A673 (cell line): Measurements from ENCODE around the gene DSTN. TPM values are rescaled to one million over a fixed set of nuclear protein-coding genes. Genes with fewer than 3 reads are reported as not detected.

Experiments
- BruUV-seq: library from RNA; stranded (reverse); fragments of 400-500 nt; replicated peaks from 2 replicates; lab custom pipeline; 2021; lab: Mats Ljungman, UMichigan
- CTCF ChIA-PET: fragments of 300-600 bp; sonication (Branson Sonifier 250); formaldehyde crosslinking; loops from one replicate; lab custom pipeline; 2022; ENCODE audit warnings: antibody characterized with exemption; lab: Charles Lee
- POLR2A ChIA-PET: fragments of 300-600 bp; sonication (Branson Sonifier 250); formaldehyde crosslinking; loops from one replicate; lab custom pipeline; 2022; ENCODE audit warnings: antibody characterized with exemption; ENCODE audit not compliant: low non-redundant PET; lab: Charles Lee
- DNase-seq: peaks from one replicate; pipeline ENCODE4 v3.0.0-alpha.2; 2015; ENCODE audit warnings: low spot score
- H3K27ac ChIP-seq: fragments of 200-600 bp; sonication (generic); 2 replicates; pipeline ENCODE4 v1.5.1; 2016; ENCODE audit warnings: mixed run types, low read depth, mild to moderate bottlenecking, mixed read lengths, antibody characterized with exemption, low read length; ENCODE audit not compliant: poor library complexity, severe bottlenecking
- H3K27me3 ChIP-seq: fragments of 200-600 bp; sonication (generic); replicated peaks from 2 replicates; pipeline ENCODE4 v1.6.1; 2017; ENCODE audit warnings: mixed run types, low read depth, mild to moderate bottlenecking, mixed read lengths, antibody characterized with exemption, low read length; ENCODE audit not compliant: insufficient read depth, poor library complexity
- H3K36me3 ChIP-seq: fragments of 200-600 bp; sonication (generic); 2 replicates; pipeline ENCODE4 v1.6.1; 2016; ENCODE audit warnings: mixed run types, mild to moderate bottlenecking, mixed read lengths, antibody characterized with exemption, low read length; ENCODE audit not compliant: insufficient read depth, poor library complexity, severe bottlenecking
- H3K4me1 ChIP-seq: fragments of 200-600 bp; sonication (generic); 2 replicates; pipeline ENCODE4 v1.6.1; 2017; ENCODE audit warnings: mixed run types, mild to moderate bottlenecking, mixed read lengths, antibody characterized with exemption, low read length; ENCODE audit not compliant: insufficient read depth, poor library complexity, severe bottlenecking
- H3K4me3 ChIP-seq: fragments of 200-600 bp; sonication (generic); 2 replicates; pipeline ENCODE4 v1.5.1; 2016; ENCODE audit warnings: low read depth, mixed run types, mild to moderate bottlenecking, mixed read lengths, low read length; ENCODE audit not compliant: poor library complexity, severe bottlenecking
- H3K9me3 ChIP-seq: fragments of 200-600 bp; sonication (generic); 2 replicates; pipeline ENCODE4 v1.6.1; 2016; ENCODE audit warnings: mixed run types, low read depth, mild to moderate bottlenecking, mixed read lengths, antibody characterized with exemption, low read length; ENCODE audit not compliant: poor library complexity, severe bottlenecking
- EZH2 ChIP-seq: fragments of 200-600 bp; sonication (generic); IDR thresholded peaks from 2 replicates; pipeline ENCODE4 v1.6.1; 2017; ENCODE audit warnings: borderline replicate concordance, low read depth, mild to moderate bottlenecking, mixed read lengths, antibody characterized with exemption, low read length; ENCODE audit not compliant: poor library complexity, severe bottlenecking
- intact Hi-C: fragments of 100-400 bp; cut with micrococcal nuclease; formaldehyde crosslinking; loops from one replicate; pipeline ENCODE4 v1.10.0; 2022; ENCODE audit not compliant: unreplicated experiment
- total RNA-seq: library from RNA; stranded (reverse); gene quantifications from 2 replicates; pipeline ENCODE4 v1.2.3, GENCODE V29; 2021
- TF ChIP-seq, protein P1 (sequence below): fragments of 300-800, 200-600 bp; sonication (generic); conservative IDR thresholded peaks from 2 replicates; pipeline ENCODE4 v1.5.1; 2017; ENCODE audit warnings: low read depth, mild to moderate bottlenecking, antibody characterized with exemption, low read length, moderate library complexity, mixed read lengths

Gene DSTN
- total RNA-seq, 1 experiment from 2014 or later, result 159 TPM

DNA sequence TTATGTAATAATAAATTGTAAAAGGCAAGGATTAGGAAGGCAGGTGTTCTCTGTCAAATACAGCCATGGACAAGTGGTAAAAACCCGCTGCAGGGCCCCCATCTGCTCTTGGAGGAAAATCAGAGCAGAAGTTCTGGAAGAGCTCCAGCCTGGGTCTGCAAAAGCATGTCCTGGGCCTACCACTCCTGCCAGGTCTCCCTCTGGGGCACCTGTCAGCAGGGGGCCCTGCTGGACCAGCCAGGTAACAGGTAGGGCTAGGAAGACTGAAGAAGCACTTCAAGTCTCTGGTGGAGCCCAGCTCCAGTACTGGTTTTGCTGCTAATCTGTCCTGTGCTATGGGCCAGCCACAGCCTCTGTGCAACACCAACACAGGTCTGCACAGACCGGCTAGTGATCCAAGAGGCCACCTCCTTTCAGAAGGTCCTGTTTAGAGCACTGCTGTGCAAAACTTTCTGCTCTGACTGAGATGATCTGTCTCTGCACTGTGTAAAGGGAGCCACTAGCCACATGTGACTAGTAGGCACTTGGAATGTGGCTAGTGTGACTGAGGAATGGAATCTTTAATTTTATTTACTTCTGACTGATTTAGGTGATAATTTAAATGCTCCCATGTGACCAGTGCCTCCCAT lies 82.0 kb downstream of the DSTN start:
- Histone ChIP-seq H3K9me3 (no peaks in the 10 kb centered on the region), H3K27me3 (no peaks in the 10 kb centered on the region), H3K36me3 (no peaks in the 10 kb centered on the region), H3K4me3 (no peak overlapping the region), H3K4me1 (peaks cover 41% of the 10 kb centered on the region), H3K27ac (peak overlapping the region; percentile 24)
- no peak for TF ChIP-seq EZH2
- TF ChIP-seq, protein P1, sequence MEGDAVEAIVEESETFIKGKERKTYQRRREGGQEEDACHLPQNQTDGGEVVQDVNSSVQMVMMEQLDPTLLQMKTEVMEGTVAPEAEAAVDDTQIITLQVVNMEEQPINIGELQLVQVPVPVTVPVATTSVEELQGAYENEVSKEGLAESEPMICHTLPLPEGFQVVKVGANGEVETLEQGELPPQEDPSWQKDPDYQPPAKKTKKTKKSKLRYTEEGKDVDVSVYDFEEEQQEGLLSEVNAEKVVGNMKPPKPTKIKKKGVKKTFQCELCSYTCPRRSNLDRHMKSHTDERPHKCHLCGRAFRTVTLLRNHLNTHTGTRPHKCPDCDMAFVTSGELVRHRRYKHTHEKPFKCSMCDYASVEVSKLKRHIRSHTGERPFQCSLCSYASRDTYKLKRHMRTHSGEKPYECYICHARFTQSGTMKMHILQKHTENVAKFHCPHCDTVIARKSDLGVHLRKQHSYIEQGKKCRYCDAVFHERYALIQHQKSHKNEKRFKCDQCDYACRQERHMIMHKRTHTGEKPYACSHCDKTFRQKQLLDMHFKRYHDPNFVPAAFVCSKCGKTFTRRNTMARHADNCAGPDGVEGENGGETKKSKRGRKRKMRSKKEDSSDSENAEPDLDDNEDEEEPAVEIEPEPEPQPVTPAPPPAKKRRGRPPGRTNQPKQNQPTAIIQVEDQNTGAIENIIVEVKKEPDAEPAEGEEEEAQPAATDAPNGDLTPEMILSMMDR, result no peak
- POLR2A ChIA-PET, result no interaction called here
- intact Hi-C loops, result no loop called here
- no TSS peak for BruUV-seq
- CTCF ChIA-PET, result no interaction called here
- DNase-seq, result no peak

DNA sequence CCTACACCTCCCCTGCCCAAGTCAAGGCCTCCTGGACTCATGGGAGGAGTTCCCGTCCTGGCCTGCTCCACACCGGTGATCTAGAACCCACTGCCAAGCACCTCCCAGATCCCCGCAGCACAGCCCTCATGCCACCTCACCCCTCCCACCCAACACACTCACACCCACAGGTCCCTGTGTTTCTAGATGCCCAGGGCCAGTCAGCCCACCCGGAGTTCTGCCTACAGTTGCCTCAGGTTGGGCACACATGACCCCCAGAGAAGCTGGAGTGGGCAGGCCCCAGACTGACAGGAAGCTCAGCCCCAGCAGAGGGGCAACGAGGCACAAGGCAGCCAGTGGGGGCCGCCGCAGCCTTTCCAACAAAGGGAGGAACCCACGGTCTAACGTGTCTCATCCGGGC lies 82.5 kb downstream of the DSTN start:
- TF ChIP-seq, protein P1, result no peak
- no peak for TF ChIP-seq EZH2
- DNase-seq, result no peak
- Histone ChIP-seq H3K36me3 (no peaks in the 10 kb centered on the region), H3K4me3 (no peak overlapping the region), H3K4me1 (peaks cover 38% of the 10 kb centered on the region), H3K9me3 (no peaks in the 10 kb centered on the region), H3K27ac (peak overlapping the region; percentile 24), H3K27me3 (no peaks in the 10 kb centered on the region)
- ChIA-PET CTCF (no interaction called here), POLR2A (no interaction called here)
- no TSS peak for BruUV-seq
- intact Hi-C loops, result no loop called here

DNA sequence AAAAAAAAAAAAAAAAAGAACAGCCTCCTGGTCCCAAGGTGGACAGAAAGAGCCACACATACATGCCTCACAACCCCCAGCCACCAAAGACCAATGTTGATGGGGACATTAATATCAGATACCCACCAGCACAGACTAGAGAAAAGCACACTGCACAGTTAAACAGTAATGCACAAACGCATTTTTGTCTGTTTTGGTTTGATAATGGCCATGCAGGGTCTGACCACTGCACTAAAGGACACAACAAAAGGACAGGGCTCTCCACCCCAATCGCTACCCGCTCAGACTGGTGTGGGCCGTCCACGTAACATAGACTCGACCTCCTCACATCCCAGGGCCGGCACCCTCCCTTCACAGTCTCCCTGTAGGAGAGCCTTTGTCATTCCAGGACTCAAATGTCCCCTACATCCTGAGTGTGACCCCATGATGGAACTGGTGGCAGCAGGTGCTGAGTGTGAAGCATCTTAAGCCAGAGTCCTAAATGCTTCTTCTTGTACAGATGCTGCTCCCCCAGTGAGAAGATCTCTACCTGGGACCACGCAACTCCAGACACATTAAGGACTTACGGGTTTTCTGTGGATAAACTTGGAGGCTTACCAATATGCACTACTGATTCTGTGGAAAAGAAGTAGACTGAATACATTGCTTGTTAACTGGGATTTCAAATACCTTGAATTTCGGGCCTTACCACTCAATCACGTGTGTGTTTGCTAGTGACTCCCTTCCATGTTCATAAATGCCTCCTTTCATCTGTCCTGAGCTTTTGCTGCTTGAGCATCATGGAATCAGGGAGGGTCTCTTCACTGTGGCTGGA lies 84.2 kb downstream of the DSTN start:
- DNase-seq, result no peak
- peaks cover 10% of the 10 kb centered on the region for H3K36me3 ChIP-seq
- no peaks in the 10 kb centered on the region for H3K27me3 ChIP-seq
- BruUV-seq, result no TSS peak
- no peak overlapping the region for H3K4me3 ChIP-seq
- ChIA-PET POLR2A (no interaction called here), CTCF (interaction anchor here (0.9 to 1.0 kb wide), 2 partner anchors 7 to 13 kb away, joined by 3 read pairs; no protein-coding TSS in a partner anchor)
- intact Hi-C loops, result no loop called here
- H3K4me1 ChIP-seq, result peaks cover 36% of the 10 kb centered on the region
- H3K9me3 ChIP-seq, result peaks cover 8% of the 10 kb centered on the region
- no peak overlapping the region for H3K27ac ChIP-seq
- no peak for TF ChIP-seq EZH2
- TF ChIP-seq, protein P1, result no peak
